UCSD-AML1 (cell line): Measurements from ENCODE around the gene FAM107B.
"Not testable (repeated sequence)": the region's sequence is repeated elsewhere in the genome, so short reads cannot be mapped to it uniquely, and the experiment has no call there.

Experiments used
- DNase-seq: peaks from one replicate; lab custom pipeline; 2025; ENCODE audit not compliant: unreplicated experiment; lab: John Stamatoyannopoulos, UW

FAM107B gene

GRCh38 chr10:14604181-14605142 is 170.2 kb downstream of the FAM107B start:
- DNase-seq = peak; percentile 86

- no peak for DNase-seq
Observed at GRCh38 chr10:14603534-14604102, 171.1 kb downstream of the FAM107B start.

- DNase-seq = no peak
Observed at GRCh38 chr10:14602807-14603533, 171.7 kb downstream of the FAM107B start.

GRCh38 chr10:14601872-14602725 is 172.6 kb downstream of the FAM107B start:
- DNase-seq = peak; percentile 58

GRCh38 chr10:14601326-14601725 is 173.4 kb downstream of the FAM107B start:
- DNase-seq = no peak

- no peak for DNase-seq
Observed at GRCh38 chr10:14600065-14600464, 174.6 kb downstream of the FAM107B start.

GRCh38 chr10:14598809-14599764 is 175.6 kb downstream of the FAM107B start:
- no peak for DNase-seq

- DNase-seq = no peak
Observed at GRCh38 chr10:14595526-14596182, 179.0 kb downstream of the FAM107B start.

GRCh38 chr10:14594878-14595525 is 179.7 kb downstream of the FAM107B start:
- DNase-seq = no peak

GRCh38 chr10:14593806-14594205 is 180.9 kb downstream of the FAM107B start:
- no peak for DNase-seq

GRCh38 chr10:14592566-14592965 is 182.1 kb downstream of the FAM107B start:
- DNase-seq = no peak

- no peak for DNase-seq
Observed at GRCh38 chr10:14592026-14592425, 182.7 kb downstream of the FAM107B start.

- DNase-seq = not testable (repeated sequence)
Observed at GRCh38 chr10:14588938-14589294, 185.8 kb downstream of the FAM107B start.

- no peak for DNase-seq
Observed at GRCh38 chr10:14588084-14588937, 186.4 kb downstream of the FAM107B start.

GRCh38 chr10:14587540-14588083 is 187.1 kb downstream of the FAM107B start:
- no peak for DNase-seq

- no peak for DNase-seq
Observed at GRCh38 chr10:14586901-14587300, 187.8 kb downstream of the FAM107B start.
